Body of pancreas (tissue), 4 donors: Measurements from ENCODE around the gene HMSD. TPM values are rescaled to one million over a fixed set of nuclear protein-coding genes. Genes with fewer than 3 reads are reported as not detected.

Experiments
- ATAC-seq: fragments of 150-250 bp; one replicate; pipeline ENCODE4 v1.9.1; 2016
- DNase-seq, 4 donors: peaks; one replicate each; pipeline ENCODE4 v3.0.0-alpha.2; 2019
- H3K27ac ChIP-seq, 4 donors: fragments of 200-600 bp; sonication (generic); 1 replicate in 3 of 4; 2 replicates in 1 of 4; pipeline versions ENCODE4 v1.5.1 to v1.6.1; 2016 to 2019; ENCODE audit warnings: mild to moderate bottlenecking in 1 of 4, mixed read lengths in 1 of 4, moderate library complexity in 1 of 4
- H3K27me3 ChIP-seq, 2 donors: fragments of 200-600 bp; sonication (generic); one replicate each; pipeline ENCODE4 v1.6.0; 2016; ENCODE audit warnings: mild to moderate bottlenecking in 1 of 2
- H3K36me3 ChIP-seq, 2 donors: fragments of 200-600 bp; sonication (generic); replicated peaks in 1 of 2; 2 replicates each; pipeline ENCODE4 v1.5.1; 2016; ENCODE audit warnings: low read depth in 2 of 2; ENCODE audit not compliant: insufficient read depth in 1 of 2
- H3K4me1 ChIP-seq: fragments of 200-600 bp; sonication (generic); one replicate; pipeline ENCODE4 v1.6.0; 2016
- H3K4me3 ChIP-seq, 2 donors: fragments of 200-600 bp; sonication (generic); 1 replicate in 1 of 2; 2 replicates in 1 of 2; pipeline ENCODE4 v1.5.1; 2016 to 2019
- H3K9me3 ChIP-seq, 3 donors: fragments of 200-600 bp; sonication (generic); 1 replicate in 2 of 3; 2 replicates in 1 of 3; pipeline ENCODE4 v1.5.1; 2016
- POLR2A ChIP-seq, 3 donors: fragments of 450-650 bp; IDR thresholded peaks; one replicate each; pipeline ENCODE4 v1.6.1; 2016; ENCODE audit warnings: antibody characterized with exemption in 3 of 3, mild to moderate bottlenecking in 2 of 3
- WGBS, 2 donors: methylation state at CpG; one replicate each; pipeline ENCODE4 v1.1.5; 2017; 5-methylcytosine and 5-hydroxymethylcytosine counted together
- intact Hi-C: fragments of 100-400 bp; cut with DNase I; formaldehyde crosslinking; loops from one replicate; pipeline ENCODE4 v1.15.1; 2023
- total RNA-seq, 2 donors: library from RNA; depleted of rRNA; stranded (reverse); fragments of >200 nt; gene quantifications; one replicate each; pipeline ENCODE4 v1.1.0, GENCODE V29; 2016
- TF ChIP-seq, protein P1 (sequence below), 7 experiments: fragments of 450-650 bp in 4 of 7; fragments of 200-600 bp in 3 of 7; sonication (generic) in 3 of 7; IDR thresholded peaks; one replicate each; pipeline ENCODE4 v1.5.1; 2016 to 2019; ENCODE audit warnings: antibody characterized with exemption in 7 of 7

Gene HMSD
- total RNA-seq, 2 donors from 2014 or later: not detected

DNA sequence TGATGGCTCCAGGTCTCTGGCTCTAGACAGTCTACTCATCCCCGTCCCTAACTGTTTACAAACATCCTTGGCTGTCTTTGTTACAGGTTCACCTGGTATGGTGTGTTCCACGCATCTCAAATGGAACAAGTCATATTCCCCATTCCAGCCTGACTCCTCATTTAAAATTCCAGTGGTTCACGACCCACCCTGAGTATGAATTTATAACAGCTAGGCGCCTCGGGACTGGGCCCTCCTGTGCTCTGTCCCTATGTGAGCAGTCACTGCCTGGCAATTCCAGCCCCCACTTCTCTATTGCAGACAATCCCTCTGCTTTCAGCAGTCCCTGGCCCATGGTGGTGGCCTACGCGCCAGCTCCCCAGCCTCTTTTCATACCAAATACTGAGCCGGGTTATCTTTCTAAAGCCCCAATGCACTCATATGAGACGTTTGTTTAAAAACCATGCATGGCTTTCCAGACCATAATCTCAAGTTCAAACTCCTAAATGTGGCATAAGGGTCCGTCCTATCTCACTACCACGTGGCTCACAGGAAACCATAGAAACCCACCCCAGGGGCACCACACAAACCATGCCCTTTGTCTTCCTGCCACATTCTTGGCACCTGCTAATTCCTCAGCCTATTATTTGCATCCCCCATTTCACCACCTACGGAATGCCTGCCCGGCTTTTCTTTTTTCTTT is 22.4 kb downstream of the HMSD start:
- 72 to 87% methylated on average over 13 of the region's 13 CpGs for WGBS, 2 donors
- Histone ChIP-seq H3K27ac (peak overlapping the region; percentile 96 to 99 (median 98)), H3K9me3 (no peaks in the 10 kb centered on the region), H3K4me1 (peaks cover 16% of the 10 kb centered on the region), H3K27me3 (no peaks in the 10 kb centered on the region), H3K4me3 (no peak overlapping the region), H3K36me3 (no peaks in the 10 kb centered on the region)
- intact Hi-C loops: no loop called here
- ATAC-seq (no peak), DNase-seq (no peak)
- TF ChIP-seq, protein P1, sequence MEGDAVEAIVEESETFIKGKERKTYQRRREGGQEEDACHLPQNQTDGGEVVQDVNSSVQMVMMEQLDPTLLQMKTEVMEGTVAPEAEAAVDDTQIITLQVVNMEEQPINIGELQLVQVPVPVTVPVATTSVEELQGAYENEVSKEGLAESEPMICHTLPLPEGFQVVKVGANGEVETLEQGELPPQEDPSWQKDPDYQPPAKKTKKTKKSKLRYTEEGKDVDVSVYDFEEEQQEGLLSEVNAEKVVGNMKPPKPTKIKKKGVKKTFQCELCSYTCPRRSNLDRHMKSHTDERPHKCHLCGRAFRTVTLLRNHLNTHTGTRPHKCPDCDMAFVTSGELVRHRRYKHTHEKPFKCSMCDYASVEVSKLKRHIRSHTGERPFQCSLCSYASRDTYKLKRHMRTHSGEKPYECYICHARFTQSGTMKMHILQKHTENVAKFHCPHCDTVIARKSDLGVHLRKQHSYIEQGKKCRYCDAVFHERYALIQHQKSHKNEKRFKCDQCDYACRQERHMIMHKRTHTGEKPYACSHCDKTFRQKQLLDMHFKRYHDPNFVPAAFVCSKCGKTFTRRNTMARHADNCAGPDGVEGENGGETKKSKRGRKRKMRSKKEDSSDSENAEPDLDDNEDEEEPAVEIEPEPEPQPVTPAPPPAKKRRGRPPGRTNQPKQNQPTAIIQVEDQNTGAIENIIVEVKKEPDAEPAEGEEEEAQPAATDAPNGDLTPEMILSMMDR (IDR thresholded peaks at IDR 0.05): no peak
- TF ChIP-seq POLR2A (IDR thresholded peaks at IDR 0.05): no peak

DNA sequence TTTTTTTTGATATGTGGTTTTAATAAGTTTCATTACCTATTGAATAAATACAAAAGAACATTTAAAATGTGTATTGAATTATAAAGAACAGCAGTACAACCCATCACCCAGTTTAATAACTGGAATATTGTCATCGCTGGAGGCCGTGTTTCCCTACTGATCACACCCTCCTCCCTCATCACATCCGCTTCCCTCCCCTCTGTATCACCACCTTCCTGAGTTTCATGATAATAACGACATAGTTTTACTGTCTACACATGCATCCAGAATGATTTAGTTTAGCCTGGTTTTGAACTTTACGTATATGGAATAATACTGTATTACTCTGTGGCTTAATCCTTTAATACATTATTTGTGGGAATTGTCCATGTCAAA is 22.9 kb downstream of the HMSD start:
- H3K9me3 ChIP-seq: no peaks in the 10 kb centered on the region
- no peak overlapping the region for H3K27ac ChIP-seq
- TF ChIP-seq POLR2A (IDR thresholded peaks at IDR 0.05): no peak
- TF ChIP-seq, protein P1 (IDR thresholded peaks at IDR 0.05): no peak
- no peak overlapping the region for H3K4me3 ChIP-seq
- ATAC-seq (no peak), DNase-seq (no peak)
- H3K27me3 ChIP-seq: no peaks in the 10 kb centered on the region
- WGBS, 2 donors: 82 to 87% methylated on average over 5 of the region's 5 CpGs
- peaks cover 16% of the 10 kb centered on the region for H3K4me1 ChIP-seq
- no peaks in the 10 kb centered on the region for H3K36me3 ChIP-seq
- intact Hi-C loops: no loop called here

DNA sequence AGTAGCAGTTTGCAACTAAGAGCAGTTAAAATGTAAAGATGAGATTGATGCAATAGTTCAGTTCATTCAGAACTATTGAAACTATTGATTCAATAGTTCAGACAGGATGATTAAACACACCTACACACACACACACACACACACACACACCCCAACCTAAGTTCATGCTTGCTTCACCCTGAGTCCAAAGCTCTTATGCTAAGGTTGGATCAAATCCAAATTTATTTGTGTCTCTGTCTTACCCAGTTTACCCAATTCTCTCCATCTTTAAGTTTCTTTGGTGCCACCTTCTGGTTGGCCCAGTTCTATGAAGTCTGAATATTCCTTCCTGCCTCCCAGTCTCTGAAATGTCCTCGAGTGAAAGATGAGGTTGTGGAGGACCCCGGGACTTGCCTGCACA is 25.9 kb downstream of the HMSD start:
- intact Hi-C loops: no loop called here
- no peak for ATAC-seq
- Histone ChIP-seq H3K4me1 (peaks cover 19% of the 10 kb centered on the region), H3K36me3 (no peaks in the 10 kb centered on the region), H3K27ac (peak overlapping the region in 1 of 4 donors; percentile 21), H3K27me3 (no peaks in the 10 kb centered on the region), H3K9me3 (no peaks in the 10 kb centered on the region), H3K4me3 (no peak overlapping the region)
- WGBS, 2 donors: 23 to 24% methylated on average over 2 of the region's 2 CpGs
- no peak for DNase-seq
- TF ChIP-seq POLR2A (IDR thresholded peaks at IDR 0.05): no peak
- TF ChIP-seq, protein P1 (IDR thresholded peaks at IDR 0.05): peak in 1 of 7 experiments; percentile 24

DNA sequence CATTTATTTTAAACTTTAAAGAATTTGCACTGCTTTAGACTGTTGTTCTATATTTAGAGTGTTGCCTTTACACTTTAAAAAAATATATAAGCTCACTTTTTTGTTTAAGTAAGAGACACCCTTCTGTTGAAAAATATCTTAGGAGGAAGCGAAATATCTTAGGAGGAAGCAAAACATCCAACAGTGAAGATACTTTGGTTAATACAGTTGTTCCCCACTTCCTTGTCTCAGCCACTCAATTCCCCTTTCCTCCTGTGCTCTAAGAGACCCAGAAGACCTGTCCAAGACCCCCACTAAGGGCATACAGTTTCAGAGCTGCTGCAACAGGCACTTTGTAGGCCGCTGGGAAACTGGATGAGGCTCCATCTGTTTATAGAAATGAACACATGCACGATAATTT is 26.5 kb downstream of the HMSD start:
- Histone ChIP-seq H3K36me3 (no peaks in the 10 kb centered on the region), H3K4me1 (peaks cover 21% of the 10 kb centered on the region), H3K27ac (no peak overlapping the region), H3K9me3 (no peaks in the 10 kb centered on the region), H3K4me3 (no peak overlapping the region), H3K27me3 (no peaks in the 10 kb centered on the region)
- 51 to 56% methylated on average over 3 of the region's 3 CpGs for WGBS, 2 donors
- TF ChIP-seq POLR2A (IDR thresholded peaks at IDR 0.05): no peak
- TF ChIP-seq, protein P1 (IDR thresholded peaks at IDR 0.05): no peak
- no peak for DNase-seq
- ATAC-seq: no peak
- intact Hi-C loops: no loop called here

DNA sequence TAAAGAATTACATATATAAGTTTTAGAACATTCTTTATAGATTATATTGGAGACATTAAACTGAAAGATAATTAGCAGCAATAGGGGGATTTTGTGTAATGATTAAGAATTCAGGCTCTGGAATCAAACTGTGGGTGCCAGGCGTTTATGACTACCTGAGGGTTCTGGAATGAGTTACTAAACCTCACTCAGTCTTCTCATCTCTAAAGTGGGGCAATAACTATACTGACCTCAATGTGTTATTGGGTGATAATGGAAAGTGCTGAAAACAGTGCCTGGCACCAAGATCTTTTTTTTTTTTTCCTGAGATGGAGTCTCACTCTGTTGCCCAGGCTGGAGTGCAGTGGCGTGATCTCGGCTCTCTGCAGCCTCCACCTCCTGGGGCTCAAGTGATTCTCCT is 27.9 kb downstream of the HMSD start:
- 81 to 88% methylated on average over 3 of the region's 3 CpGs for WGBS, 2 donors
- intact Hi-C loops: no loop called here
- no peak for TF ChIP-seq POLR2A (IDR thresholded peaks at IDR 0.05)
- TF ChIP-seq, protein P1 (IDR thresholded peaks at IDR 0.05): no peak

More for the DNA sequence above, 27.9 kb downstream of the HMSD start:
- no peaks in the 10 kb centered on the region for H3K9me3 ChIP-seq
- H3K4me1 ChIP-seq: peaks cover 12% of the 10 kb centered on the region
- no peaks in the 10 kb centered on the region for H3K36me3 ChIP-seq
- H3K4me3 ChIP-seq: no peak overlapping the region
- no peak for ATAC-seq
- no peak overlapping the region for H3K27ac ChIP-seq
- H3K27me3 ChIP-seq: no peaks in the 10 kb centered on the region
- DNase-seq: no peak
